GM21737 (cell line): ENCODE data around the gene TMEM178B.

ENCODE experiments used
- ATAC-seq: cut with Tn5 transposase; IDR thresholded peaks from one replicate; pipeline ENCODE4 v1.9.1; 2021; ENCODE audit warnings: mild to moderate bottlenecking, moderate library complexity; ENCODE audit not compliant: unreplicated experiment

Gene TMEM178B

DNA sequence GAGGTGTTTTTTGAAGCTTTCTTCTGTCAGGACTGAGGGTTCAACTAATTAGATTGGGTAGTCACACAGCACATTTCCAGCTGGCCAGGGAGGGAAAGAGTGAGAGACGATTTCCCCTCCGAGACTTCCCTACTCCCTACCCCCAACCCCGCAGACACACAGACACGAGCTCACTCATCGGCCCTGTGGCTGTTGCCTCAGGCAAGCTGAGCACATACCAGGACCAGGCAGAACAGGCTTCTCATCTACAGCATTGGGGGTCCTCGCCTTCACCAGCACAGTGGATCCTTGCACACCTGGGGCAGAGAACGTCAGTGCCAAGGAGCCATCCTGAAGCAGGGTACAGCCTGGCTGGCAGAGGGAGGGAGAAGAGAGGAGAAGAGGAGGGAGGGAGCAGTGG, 144.1 kb downstream of the TMEM178B start:
- ATAC-seq: no peak

DNA sequence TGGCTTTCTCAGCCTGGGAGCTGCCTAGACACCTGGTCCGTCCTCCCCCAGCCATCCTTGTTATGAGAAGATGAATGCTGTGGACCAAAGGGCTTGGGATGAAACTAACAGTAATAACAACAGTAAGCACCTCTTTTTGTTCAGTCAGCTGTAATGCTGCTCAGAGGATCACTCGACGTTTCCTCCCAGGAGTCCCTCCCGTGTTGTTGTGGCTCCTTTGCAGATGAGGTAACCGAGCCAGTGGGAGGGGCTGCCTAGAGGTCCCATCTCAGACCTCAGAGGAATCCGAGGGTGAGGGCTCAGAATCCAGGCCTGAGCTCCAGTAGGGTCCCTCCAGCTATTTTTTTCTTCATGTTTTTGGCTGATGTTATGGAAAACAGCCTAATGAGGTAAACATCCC, 145.1 kb downstream of the TMEM178B start:
- ATAC-seq: no peak

DNA sequence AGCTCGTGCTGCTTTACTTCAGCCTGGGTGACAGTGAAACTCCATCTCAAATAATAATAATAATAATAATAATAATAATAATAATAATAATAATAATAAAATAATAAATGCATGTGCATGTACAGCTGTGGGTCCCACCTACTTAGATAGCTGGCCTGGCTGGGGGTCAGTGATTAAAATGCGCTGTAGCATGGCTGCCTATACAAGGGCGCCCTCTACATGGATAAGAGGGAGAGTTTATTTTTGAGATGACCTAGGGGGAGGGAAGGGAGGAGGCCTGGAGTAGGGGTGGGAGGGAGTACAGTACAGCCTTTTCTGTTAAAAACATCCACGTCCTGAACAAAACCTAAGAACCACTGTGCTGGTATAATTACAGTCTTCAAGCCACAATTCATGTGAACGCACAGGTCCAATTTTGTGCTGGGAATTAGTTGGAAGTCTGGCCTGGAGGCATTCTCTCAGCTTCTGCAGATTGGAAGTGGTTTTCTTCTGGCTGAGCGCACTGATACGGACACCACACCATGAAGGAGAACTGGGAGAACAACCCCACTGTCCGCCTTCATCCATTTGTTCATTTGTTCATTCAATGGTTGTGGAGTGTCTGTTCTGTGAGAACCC, 146.5 kb downstream of the TMEM178B start:
- ATAC-seq: no peak

DNA sequence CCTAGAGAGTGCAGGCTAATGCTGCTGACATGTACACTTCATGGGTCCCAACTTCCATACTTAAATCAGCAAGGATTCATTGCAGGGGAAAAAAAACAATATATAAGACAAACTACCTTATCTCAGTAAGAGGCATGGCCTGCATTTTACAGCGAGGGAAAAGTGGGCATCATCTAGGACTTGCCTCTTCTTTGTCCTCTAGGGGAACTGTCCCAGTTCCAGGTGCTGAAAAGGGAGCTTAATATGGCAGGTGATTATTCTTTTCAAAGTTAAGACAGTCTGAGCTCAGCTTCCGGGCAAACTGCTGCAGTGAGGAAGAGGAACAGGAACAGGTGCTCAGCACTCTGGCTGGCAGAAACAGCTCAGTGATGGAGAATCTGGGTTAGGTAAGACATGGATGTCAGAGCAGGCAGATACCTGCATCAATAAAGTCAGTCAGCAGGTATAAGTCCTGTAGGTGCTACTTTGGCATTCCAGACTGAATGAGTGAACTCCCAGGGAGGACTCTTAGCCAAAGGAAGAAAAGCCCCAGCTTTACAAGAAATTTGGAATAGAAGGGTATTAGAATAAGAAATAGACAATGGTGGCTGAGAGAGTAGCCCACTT, 147.2 kb downstream of the TMEM178B start:
- no peak for ATAC-seq

DNA sequence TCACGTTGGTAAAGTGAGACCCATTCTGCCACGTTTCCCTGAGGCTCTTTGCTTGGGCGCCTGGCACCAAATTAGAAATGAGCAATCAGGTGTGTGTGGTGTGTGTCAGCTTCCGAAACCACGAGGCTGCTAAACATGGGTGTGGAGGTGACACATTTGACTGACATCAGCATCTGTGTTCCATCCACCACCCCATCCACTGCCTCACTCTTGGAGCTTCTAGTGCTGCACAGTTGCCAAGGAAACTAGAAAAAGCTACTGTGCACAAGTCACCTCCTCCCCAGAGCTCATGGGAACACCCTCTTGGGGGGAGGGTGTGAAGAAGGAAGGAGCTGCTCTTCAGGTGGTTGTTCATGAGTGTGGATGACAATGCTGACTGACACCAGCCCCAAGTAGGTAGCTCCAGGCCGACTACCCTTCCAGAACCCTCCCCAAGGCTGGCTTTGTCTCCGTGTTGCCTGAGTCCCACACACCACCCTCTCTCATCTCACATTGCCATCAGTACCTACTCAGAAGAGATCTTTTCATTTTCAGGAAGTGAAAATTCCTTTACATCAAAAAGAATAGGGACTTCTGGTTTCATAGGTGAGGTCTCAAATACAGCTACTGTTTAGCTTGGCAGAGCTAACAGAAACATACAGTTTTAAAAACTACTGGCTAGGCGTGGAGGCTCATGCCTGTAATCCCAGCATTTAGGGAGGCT, 152.2 kb downstream of the TMEM178B start:
- no peak for ATAC-seq

DNA sequence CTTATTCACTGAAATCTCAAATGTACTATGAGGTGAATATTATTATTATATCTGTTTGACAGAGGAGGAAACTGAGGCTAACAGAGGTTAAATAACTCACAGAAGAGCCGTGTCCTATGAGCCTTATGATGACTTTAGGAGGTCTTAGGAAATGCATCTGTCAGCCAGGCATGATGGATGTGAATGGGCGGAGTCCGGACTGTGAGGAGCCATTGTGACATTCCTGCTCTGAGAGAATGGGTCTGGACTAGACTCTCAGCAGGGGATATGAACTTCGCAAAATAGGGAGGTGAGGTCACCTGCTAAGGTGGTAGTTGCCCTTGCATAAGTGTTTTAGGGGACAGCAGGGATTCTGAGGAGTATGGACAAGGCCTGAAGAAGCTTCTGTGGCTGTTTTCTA, 153.6 kb downstream of the TMEM178B start:
- no peak for ATAC-seq

DNA sequence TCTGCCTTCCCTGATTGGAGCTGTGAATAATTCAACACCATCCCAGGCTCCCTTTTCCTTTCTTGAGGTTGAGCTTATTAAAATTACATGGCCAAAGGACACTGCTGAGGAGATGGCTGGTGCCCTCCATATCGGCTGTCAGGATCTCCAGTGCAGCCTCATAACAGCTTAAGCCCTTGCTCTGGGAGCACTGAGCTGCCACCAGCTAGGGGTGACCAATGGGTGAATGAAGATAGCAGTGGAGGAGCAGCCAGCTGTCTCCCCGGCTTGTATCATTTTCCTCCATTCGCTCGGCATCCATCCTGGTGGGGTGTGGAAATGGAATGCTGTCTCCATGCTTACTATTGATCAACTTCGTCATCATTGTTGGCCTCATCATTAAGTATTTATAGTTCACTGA, 154.6 kb downstream of the TMEM178B start:
- no peak for ATAC-seq

DNA sequence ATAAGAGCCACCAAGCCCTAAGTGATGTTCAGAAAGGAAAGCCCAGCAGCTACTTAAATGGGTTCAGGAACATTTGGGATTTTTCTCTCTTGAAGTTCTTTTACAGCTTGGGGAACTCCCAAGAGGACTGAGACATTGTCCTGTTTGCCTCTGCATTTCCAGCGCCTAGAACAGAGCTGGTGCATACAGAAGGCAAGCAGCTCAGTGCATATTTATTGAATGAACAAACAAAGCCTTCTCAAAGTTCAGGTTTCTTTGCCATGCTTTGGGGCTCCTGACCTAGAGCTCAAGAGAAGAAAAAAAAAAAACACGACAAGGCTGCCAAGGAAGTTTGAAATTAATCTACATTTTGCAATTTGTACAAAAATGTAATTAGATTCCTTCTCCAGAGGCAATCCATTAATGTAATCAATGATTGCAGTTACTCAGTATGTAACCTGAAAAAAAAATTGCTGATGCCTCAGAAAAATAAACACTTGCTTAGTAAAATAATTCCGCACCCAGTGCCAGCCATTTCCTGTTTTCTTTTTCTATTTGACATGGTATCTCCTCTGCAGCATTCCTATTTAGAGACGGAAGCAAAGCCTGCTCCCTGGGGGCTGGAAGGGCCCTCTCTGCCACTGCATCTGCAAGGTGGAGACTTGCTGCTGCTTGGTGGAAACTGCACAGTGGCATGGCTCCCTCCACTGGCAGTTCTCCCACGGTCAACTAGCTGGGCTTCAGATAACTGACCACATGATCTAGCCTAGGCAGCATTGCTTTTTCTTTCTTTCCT, 157.3 kb downstream of the TMEM178B start:
- no peak for ATAC-seq

DNA sequence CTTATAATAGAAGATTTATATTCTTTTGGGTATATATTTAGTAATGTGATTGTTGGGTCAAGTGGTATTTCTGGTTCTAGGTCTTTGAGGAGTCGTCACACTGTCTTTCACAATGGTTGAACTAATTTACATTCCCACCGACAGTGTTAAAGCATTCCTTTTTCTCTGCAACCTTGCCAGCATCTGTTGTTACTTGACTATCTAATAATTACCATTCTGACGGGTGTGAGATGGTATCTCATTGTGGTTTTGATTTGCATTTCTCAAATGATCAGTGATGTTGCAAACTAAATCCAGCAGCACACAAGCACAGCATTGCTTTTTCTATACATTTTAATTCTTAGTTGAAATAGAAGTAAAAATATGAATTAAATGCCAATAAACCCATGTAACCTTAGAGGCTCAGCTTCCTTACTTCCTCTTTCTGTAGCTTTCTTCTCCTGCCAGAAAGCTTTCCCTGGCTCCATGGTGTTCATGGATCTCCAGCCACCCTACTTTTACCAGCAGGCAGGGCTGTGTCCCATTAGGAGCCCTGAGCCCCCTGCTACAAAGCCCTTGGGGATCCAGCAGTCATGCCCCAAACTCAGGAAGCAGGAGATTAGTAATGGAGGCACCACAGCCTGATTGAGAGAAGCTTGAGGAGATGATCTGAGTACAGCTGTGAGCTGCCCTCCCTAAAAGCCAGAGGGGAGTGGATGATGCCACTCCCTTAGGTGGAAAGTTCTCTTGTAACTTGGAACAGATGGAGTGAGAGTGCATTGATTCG, 158.6 kb downstream of the TMEM178B start:
- no peak for ATAC-seq

DNA sequence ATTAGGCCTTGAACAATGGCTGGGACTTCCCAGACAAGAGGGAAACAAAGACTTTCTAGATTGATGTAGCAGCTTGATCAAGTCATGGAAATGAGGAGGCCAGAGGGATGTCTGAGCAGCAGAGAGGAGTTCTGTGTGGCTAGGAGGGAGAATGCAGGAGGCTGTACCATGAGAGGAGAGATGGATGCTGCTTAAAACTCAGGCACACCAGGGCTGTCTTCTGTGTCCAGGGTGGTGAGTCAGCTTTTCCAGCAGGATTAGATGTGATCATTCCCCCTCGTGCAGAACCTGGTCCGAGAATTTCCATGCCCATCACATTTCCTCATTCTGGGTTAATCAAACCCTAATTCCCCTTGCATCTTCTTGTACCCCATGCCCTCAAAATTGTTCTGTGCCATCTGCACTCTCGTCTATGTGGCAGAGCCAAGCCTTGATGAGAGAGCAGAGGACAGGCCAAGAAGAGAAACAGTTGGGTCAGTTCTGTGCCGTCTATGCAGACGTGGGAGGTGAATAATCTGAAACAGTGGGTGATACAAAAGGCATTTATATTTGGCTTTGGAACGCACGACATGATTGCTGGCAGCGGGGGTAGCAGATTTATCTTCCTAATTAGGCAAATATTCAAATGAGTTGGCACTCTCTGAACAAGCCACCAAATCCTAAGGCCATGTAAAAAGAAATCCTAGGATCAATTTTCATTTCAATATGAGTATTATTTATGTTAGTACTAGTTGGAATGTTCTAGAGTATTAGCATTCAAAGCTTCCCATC, 160.7 kb downstream of the TMEM178B start:
- ATAC-seq: no peak

DNA sequence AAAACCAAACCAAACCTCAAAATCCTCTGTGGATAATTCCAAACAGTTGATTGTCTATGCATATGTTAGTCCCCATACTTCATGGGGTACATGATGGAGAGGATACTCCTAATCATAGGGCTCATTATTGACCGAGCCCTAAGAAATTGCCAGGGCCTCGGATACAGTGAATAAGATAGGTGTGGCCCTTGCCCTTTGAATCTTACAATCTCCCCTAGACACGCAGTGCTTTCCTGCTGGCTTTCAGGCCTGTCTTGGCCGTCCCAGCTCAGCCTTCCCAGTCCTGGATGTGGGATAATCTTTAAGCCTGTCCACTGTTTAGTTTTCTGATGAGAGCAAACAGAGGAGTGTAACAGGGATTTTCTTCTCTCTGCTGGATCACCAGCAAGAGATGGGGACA, 161.8 kb downstream of the TMEM178B start:
- ATAC-seq: no peak

DNA sequence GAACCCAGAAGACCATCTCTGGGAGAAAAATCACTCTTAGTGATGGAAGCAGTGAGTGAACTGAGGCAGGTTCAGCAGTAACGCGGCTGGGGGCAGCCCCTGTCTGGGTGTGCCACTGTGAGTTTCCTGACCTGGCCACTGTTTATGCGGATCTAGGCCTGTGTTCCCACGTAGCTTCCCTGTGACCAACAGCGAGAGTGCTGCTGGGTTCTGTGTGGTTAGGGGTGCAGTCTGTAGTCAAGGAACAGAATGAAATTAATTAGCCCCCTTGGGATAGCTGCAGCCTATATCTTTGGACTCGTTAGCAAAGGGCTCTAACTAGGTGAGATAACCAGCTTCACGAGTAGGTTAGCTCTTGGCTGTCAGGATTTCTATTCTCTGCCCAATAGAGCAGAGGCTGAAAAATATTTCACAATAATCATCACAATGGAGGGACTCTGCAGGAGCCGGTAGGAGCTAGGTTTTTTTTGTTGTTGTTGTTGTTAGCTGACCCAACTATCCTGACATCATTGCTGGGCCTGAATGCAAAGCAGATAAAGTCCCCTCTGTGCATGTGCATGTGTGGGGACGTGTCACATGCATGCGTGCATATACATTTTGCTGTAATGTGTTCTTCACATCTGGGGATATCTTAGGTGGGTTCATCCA, 164.9 kb downstream of the TMEM178B start:
- no peak for ATAC-seq

DNA sequence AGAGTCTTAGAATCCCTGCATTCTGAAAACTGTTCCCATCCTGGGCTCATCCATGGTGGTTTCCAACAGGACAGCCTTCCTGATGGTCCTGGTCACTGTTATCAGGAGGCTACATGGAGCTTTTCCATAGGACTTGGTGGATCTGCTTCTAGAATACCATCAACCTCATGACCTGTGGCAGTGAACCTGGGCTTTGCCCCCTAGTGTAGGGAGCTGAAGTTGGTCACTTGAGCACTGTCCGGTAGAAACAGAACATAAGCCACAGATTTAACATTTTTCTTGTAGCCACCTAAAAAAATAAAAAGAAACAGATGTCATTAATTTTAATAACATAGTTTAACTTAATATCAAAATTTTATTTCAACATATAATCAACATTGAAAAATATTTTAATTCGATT, 165.8 kb downstream of the TMEM178B start:
- ATAC-seq: no peak

DNA sequence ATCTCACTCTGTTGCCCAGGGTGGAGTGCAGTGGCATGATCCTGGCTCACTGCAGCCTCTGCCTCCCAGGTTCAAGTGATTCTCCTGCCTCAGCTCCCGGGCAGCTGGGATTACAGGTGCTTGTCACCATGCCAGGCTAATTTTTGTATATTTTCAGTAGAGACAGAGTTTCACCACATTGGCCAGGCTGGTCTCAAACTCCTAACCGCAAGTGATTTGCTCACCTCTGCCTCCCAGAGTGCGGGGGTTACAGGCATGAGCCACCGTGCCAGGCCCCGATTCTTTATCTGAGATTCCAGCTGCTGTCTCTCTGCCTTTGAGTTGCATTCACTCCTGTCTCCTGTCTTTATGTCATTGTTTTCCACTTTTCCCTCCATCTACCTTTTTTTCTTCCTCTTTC, 168.7 kb downstream of the TMEM178B start:
- no peak for ATAC-seq

DNA sequence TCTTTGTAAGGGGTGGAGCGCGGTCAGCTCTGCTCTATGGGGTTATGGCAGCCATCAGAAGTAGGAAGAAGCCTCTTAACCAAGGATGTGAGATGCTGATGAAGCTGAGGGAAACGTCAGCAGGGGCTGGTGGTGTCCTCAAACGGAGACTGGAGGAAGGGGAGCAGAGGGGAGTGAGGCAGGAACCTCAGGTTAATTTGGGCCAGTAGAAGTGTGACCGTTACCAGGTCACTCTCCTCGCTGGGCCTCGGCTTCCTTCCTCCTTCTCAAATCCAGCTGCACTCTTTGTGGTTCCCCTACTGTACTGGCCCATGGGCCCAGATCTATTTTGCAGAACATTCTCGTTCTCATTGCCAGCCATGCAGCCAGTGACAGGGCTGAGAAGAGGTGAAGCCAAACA, 169.5 kb downstream of the TMEM178B start:
- no peak for ATAC-seq

DNA sequence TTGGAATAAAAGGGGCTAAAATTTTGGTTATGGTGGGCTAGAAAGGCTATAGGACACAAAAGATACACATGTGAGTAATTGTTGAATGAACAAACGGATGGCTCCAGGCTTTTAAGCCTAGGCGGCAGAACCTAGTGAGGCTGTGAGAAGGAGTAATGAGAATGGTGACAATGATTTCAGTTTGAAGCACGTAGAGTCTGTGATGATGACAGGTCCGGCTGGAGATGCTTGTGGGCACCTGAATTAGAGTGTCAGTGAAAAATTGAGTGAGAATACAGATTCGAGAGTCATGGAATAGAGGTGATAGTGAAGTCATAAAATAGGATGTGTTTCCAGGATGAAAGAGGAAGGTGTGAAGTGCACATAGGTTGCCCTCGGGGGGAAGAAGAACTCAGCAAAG, 170.6 kb downstream of the TMEM178B start:
- ATAC-seq: no peak

DNA sequence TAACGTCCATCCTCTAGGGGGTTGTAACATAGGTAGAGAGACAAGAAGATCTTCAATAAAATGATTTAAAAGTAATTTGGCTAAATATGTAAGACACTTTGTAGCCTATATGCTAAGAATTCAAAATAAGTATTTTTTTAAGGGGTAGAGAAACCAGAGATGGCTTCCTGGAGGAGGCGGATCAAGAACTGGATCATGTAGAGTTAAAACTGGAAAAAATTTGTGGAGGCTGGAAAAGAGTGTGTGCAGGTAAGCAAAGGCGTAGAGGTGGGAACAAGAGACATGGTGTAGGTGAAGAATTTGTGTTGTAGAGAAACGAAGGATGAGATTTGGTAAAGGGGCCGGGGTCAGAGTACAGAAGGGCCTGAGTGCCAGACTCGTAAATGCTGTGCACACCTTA, 172.6 kb downstream of the TMEM178B start:
- no peak for ATAC-seq

DNA sequence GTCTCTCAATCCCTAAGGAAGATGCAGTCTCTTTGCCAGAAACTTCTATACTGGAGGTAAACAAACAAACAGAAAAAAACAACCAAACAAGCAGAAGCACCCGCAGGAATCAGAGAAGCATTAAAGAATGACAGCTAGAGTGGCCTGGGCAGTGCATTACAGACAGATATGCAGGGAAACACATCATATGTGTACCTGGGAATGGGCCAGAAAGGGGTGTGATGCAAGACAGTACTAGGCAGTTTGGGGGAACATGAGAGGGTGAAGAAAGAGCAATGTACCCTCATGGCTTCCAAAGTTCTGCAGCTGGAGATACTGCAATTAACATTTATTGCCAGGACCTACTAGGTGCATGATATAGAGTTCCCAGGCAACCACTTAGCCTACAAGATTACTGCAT, 177.3 kb downstream of the TMEM178B start:
- ATAC-seq: no peak

DNA sequence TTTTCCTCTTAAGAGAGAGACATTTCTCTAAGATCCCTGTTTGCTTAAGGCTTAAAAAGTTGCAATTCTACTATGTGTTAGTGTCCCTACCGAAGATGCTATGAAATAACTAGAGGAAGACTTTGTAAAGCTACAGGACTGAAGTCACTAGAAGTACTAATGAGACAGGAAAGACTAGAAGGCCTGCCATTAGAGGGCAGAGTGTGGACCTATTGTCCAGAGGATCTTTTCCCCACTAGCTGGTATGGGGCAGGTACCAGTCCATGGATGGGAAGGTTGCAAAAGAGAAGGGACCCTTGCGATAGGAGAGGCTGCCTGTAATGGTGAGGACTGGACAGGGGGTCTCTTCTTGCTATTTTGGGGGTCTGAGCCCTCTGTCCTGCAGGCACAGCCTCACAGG, 178.1 kb downstream of the TMEM178B start:
- ATAC-seq: no peak

DNA sequence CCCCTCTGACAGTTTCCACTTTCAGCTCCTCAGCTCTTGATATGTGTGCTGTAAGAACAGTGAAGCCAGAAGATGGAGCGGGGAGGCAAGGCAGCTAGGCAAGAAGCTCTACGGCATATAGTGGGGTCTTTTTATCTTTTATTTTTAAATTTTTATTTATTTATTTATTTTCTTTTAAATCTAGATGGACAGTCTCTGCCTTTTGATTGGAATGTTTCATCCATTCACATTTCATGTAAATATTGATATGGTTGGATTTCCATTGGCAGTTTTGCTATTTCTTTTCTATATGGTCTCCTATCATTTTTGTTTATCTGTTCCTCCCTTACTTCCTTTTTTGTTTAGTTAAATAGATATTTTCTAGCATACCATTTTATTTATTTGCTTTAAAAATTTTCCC, 183.7 kb downstream of the TMEM178B start:
- ATAC-seq: no peak
